GM21737 (cell line): ENCODE results near the gene DKK2.

ENCODE experiments used
- ATAC-seq: cut with Tn5 transposase; IDR thresholded peaks from one replicate; pipeline ENCODE4 v1.9.1; 2021; ENCODE audit warnings: mild to moderate bottlenecking, moderate library complexity; ENCODE audit not compliant: unreplicated experiment

The DKK2 gene

GRCh38 chr4:107035819-107036583, at the start of gene DKK2:
Gene DKK2, minus strand, starts transcription at chr4:107036313. Its CDS starts 722 bp downstream, at chr4:107035591.
- no peak for ATAC-seq

- ATAC-seq = no peak
Measured at GRCh38 chr4:107077192-107077591, 41.1 kb upstream of the DKK2 start.

DNA sequence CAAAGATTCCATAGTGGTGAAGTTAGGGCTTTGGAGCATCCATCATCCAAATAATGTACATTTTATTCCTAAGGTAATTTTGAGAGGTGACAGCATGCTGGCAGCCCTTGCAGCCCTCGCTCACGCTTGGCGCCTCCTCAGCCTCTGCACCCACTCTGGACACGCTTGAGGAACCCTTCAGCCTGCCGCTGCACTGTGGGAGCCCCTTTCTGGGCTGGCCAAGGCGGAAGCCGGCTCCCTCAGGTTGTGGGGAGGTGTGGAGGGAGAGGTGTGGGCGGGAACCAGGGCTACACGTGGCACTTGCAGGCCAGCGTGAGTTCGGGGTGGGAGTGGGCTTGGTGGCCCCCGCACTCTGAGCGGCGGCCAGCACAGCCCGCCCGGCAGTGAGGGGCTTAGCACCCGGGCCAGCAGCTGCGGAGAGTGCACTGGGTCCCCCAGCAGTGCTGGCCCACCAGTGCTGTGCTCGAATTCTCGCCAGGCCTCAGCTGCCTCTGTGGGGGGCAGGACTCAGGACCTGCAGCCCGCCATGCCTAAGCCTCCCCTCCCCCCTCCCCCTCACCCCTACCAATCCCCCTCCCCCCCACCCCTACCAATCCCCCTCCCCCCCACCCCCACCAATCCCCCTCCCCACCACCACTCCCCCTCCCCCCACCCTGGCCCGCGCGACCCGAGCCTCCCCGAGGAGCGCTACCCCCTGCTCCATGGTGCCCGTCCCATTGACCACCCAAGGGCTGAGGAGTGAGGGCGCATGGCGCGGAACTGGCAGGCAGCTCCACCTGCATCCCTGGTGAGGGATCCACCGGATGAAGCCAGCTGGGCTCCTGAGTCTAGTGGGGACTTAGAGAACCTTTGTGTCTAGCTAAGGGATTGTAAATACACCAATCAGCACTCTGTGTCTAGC, 37.0 kb upstream of the DKK2 start:
- no peak for ATAC-seq

DNA sequence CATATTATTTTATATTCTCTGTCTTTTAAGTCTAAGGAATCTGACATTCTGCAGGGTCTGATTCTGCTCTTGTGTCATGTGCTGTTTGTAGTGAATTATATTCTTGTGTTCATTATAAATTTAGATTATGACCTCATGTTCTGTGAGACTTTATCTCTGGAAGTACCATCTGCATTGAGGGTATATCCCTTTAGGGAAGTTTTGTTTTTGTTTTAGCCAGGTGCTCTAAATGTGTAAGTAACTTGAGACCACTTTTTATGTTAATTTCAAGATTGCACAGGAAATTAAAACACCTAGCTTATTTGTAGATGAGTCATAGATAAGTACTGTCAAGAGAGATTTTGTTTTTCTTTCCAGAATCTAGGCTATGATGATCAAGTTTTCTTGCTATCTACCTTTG, 35.0 kb upstream of the DKK2 start:
- ATAC-seq = no peak

- ATAC-seq = no peak
Measured at GRCh38 chr4:107069049-107069448, 32.9 kb upstream of the DKK2 start.

DNA sequence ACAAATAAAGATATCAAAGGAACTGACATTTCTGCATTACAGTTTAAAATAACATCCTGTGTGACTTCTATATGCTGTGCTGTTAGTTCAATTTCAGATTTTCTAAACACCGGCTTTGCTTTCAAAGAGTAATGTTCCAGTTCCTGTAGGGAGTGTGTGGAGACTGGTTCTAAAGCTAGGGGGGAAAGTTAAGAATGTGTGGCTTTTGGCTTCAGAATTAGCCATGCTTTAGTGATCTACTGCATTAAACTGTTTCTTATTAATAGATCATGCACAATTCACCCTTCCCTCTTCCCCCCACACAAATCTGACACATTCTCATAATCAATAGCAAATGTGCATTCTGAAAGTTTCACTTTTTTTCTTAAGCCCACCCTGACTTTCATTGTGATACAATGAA, 32.0 kb upstream of the DKK2 start:
- ATAC-seq = no peak

DNA sequence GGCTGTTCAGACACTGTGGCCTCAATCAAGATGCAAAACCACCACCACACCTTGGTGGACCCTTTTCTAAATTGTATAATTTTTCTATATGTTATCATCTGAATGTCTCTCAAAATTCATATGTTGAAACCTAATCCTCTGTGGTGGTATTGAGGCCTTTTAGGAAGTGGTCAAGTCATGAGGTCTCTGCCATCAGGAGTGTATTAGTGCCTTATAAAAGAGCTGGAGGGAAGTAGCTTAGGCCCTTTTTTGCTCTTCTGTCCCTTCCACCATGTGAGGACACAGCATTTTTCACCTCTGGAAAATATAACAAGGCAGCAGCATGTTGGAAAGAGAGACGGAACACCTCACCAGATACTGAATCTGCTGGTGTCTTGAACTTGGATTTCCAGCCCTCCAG, 30.5 kb upstream of the DKK2 start:
- no peak for ATAC-seq

DNA sequence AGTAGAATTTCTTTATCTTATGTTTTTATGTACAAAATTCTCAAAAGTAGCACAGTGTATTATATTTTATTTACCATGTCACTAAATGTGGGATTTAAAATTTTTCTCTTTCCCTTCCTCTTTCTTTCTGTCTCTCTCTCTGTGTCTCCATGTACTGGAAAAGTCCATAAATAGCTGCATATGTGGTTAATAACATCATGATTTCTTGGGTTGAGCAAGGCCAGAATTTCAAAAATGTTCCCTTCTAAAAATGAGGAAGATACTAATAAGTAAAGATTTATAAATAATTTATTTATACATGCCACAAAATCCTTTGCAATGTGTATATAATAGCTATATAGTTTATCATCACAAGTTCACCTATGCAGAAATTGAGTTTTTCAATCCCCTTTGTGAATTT, 29.1 kb upstream of the DKK2 start:
- ATAC-seq = no peak

GRCh38 chr4:107060388-107060787, 24.3 kb upstream of the DKK2 start:
- ATAC-seq = no peak

- ATAC-seq = no peak
Measured at GRCh38 chr4:107058828-107059227, 22.7 kb upstream of the DKK2 start.

GRCh38 chr4:107050525-107051135, 14.5 kb upstream of the DKK2 start:
- no peak for ATAC-seq

DNA sequence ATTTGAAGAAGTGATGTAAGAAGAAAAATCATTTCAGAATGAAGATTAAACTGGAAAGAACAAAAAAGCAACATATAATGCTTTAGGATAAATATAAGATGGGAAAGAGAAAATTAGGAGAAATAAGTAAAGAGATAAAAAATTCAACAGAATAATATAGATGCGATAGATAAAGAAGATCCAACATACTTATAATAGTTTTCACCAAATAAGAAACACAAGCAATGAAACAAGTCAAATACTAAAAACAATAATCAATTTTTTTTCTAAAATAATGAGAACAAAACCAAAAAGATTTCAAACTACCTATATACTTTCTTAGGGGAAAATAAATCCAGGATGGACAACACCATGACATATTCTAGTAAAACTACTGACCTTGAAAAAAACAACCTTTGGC, 10.1 kb upstream of the DKK2 start:
- ATAC-seq = no peak

- no peak for ATAC-seq
Measured at GRCh38 chr4:107044170-107044569, 8.1 kb upstream of the DKK2 start.

DNA sequence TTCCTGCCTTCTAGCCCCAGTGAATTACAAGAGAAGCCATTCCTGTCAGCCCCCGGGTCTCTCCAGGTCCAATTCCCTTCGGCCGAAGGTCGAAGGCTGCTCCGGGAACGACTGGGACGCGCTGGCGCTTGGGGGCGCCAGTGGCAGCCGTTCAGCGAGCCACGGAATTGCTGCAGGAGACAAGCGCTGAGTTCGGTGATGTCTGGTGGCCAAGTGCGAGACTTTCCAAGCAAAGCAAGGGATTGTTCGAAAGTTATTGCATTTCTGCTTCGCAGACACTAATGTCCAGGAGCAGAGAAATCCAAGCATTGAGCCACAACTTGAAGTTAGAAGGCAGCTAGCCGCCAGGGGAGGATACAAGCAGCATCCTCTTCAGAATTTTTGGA, 1.1 kb upstream of the DKK2 start:
- ATAC-seq = no peak

- ATAC-seq = no peak
Measured at GRCh38 chr4:107036584-107037198, 578 bp upstream of the DKK2 start.

GRCh38 chr4:107034996-107035818, 906 bp downstream of the DKK2 start:
- ATAC-seq = no peak

DNA sequence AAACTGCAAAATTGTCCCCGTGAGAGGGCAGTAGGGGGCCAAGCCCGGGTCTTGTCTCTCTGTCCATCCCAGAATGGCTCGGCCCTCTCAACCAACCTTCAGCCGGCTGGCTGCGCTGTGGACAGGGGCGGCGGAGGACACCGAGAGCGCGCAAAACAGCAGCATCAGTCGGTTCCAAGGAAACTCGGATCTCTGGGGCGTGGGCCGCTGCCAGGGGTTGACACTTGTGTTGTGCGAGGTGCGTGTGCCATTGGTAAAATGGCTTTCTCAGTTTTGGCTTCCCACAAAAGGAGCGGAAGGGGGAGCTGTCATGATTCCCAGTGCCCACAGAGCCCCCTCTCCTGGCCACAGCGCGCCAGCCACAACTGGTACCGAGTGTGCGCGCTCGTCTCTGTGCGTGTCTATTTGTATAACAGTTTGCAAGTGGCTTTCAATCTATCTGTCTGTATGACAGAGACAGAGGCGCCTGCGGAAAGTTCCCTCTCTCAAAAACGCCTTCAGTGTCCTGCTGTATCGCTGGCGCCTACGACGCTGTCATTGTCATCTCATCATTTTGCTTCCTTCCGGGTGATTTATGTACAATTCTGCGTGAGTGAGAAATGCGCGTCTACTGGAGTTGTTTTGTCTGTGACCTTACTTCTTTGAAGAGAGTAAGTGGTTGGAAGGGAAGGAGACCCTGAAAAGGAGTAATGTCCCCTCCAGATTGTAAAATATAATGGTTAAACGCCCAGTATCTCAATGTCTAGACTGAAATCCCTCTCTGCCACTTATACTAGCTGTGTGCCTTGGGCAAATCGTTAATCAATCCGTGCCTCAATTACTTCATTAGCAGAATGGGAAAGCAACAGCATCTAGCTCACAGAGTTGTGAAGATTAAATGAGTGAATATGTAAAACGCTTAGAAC, 1.8 kb downstream of the DKK2 start:
- ATAC-seq = no peak

DNA sequence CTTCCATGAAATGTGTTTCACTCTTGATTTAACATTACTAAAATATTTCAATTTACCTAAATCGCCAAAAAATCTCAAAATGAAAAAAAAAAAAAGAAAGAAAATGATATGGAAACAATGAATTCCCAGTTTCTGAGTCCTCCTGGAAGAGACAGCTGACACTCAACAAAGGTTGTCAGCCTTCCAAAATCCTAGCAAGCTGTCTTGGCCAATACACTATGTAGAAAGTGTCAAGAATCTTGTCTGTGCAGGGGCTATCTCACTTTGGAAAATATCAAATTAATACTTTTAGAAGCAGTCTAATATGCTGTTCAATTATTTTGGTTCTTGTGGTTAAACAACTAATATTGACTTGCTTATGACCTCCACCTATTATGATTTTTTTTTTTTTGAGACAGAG, 8.7 kb downstream of the DKK2 start:
- no peak for ATAC-seq

DNA sequence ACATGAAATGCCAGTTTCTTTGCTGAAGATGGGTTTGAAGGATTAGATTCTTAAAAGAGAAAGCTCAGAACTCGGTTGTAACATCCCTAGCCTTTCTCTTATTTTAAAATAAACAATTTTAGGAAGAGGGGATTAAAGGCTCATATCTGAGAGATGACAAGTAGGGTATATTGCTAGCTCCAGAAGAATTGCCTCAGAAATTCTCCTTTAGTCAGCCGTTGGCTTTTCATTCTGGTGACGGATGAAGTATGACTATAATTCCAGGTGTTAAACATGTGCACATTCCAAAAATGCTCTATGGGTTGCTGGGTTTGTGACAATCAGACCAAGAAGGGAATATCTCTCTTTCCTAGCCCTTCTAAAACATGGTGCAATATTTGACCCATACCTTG, 17.8 kb downstream of the DKK2 start:
- ATAC-seq = no peak
